ENCODE data around the gene ACP5.

Gene ACP5

DNA sequence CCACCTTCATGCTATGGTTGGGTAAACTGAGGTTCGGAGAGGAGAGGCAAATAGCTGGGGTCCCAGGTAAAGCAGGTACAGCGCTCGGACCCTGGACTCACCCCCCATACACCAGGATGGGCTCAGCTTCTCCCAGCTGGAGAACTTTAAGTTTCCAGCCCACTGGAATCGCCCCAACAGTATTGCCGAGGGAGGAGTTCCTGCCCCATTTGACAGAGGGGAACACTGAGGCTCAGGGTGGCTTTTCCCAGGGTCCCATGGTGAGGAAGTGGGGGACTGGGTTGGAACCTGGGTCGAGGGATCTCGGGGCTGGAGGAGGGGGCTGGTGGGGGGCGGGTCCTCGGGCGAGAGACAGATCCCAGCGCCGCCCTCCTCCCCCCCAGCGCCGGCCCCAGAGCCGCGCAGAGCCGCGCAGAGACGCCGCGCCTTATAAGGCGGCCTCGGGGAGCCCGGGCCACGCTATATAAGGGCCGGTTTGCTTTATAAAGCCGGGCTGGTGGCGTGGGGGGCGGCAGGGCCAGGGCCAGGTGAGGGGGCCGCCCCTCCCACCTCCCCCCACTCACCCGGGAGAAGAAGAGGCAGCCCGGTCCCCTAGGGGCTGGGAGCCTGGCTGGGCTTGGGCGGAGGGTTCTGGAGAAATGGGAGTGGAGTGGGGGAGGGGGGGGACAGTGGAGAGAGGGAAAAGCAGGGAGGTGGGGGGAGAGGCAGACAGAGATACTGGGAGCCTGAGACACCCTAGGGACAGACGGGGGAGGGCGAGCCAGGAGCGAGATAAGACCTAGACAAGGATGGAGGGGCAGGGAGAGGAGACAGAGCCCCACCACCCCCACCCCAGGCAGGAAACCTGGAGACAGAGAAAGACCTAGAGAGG, 37.7 kb downstream of the ACP5 start:
- Mint-ChIP-seq H3K27me3 (peaks cover 28% of the 10 kb centered on the region), H3K9me3 (no peaks in the 10 kb centered on the region), H3K27ac (no peak overlapping the region), H3K4me1 (ENCODE audit: low read depth) (peaks cover 8% of the 10 kb centered on the region), H3K4me3 (no peak overlapping the region), H3K36me3 (ENCODE audit: low read depth) (no peaks in the 10 kb centered on the region)

DNA sequence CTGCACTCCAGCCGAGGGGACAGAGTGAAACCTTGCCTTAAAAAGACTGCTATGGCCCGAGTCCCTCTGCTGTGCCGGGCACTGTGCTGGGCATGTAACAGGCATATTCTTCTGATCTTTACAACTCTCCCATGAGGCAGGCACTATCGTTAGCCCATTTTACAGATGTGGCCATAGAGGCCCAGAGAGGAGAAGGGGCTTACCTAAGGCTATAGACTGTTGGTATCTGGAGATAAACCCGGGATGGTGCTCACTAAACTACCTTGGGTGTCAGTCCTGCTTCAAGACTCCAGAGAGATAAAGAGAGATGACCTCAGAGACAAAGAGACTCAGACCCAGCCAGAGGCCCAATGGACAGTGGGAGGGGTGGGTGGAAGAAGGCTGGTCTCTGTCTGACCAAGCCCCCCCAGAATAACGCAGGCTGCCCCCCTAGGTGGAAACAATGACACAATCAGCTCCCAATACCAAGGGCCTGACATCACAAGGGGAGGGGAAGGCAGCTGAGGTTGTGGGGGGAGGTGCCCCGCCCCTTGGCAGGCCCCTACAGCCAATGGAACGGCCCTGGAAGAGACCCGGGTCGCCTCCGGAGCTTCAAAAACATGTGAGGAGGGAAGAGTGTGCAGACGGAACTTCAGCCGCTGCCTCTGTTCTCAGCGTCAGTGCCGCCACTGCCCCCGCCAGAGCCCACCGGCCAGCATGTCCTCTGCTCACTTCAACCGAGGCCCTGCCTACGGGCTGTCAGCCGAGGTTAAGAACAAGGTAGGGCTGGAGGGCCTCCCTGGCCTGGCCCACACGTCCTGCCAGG, 39.0 kb downstream of the ACP5 start, which contains the start of gene CNN1:
Gene CNN1, plus strand, starts transcription at position 620 of the 805 bp plus-strand sequence. Its CDS starts 77 bp downstream, at position 697.
- no peaks in the 10 kb centered on the region for H3K9me3 Mint-ChIP-seq
- no peak within 1 kb of the TSS for H3K27ac Mint-ChIP-seq
- no peak within 1 kb of the TSS for H3K4me3 Mint-ChIP-seq
- no peaks in the 10 kb centered on the region for H3K36me3 Mint-ChIP-seq (ENCODE audit: low read depth)
- peaks cover 11% of the 10 kb centered on the region for H3K4me1 Mint-ChIP-seq (ENCODE audit: low read depth)
- H3K27me3 Mint-ChIP-seq, result peaks cover 23% of the 10 kb centered on the region

DNA sequence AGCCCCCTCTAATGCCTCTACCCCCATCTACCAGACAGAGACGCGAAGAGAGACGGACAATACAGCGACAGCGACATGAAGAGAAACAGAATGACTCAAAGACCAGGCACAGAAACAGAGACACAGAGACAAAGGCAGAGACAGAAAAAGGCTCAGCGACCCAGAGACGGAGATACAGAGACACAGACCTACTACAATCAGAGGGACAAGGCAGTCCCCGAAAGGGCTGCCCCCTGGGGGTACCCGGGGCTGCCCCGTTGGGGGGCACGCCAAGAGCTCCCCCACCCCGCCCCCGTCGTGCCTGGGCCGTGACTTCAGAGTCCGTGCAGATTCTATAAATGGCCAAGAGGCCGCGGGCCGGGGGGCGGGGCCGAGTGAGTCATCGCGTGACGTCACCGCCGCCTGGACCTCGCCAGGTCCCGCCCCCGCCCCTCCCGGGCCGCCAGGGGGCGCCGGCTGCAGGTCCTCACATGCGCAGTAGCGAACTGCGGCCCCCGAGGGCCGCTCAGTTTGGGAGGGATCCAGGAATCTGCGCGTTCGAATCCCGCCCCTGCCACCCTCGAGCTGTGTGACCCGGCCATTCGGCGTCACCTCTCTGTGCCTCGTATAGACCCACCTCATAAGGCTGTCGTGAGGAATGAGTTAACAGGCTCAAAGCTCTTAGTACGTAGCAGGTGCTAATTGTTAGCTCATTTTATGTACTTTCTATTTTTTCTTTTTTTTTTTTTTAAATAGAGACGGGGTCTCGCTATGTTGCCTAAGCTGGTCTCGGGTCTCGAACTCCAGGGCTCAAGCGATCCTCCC, 41.5 kb downstream of the ACP5 start:
- peaks cover 24% of the 10 kb centered on the region for H3K4me1 Mint-ChIP-seq (ENCODE audit: low read depth)
- peak overlapping the region; percentile 14 for H3K4me3 Mint-ChIP-seq
- no peaks in the 10 kb centered on the region for H3K36me3 Mint-ChIP-seq (ENCODE audit: low read depth)
- H3K27me3 Mint-ChIP-seq, result peaks cover 19% of the 10 kb centered on the region
- H3K9me3 Mint-ChIP-seq, result no peaks in the 10 kb centered on the region
- peak overlapping the region; percentile 1 for H3K27ac Mint-ChIP-seq

DNA sequence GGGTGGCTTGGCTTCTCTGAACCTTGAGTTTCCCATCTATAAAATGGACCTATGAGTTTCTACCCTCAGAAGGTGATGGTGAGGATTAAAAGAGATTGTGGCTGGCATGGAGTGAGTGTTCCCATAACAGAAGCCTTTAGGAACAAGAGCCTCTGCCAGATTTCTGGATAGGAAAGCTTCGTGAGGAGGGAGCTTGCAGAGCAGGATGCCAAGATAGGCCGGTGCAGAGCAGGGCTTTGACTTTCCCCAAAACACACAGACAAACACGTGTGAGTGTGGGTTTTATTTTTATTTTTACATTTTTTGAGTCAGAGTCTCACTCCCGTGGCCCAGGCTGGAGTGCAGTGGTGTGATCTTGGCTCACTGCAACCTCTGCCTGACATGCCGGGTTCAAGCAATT, 42.5 kb downstream of the ACP5 start:
- Mint-ChIP-seq H3K27me3 (peaks cover 15% of the 10 kb centered on the region), H3K36me3 (ENCODE audit: low read depth) (no peaks in the 10 kb centered on the region), H3K4me1 (ENCODE audit: low read depth) (peaks cover 24% of the 10 kb centered on the region), H3K27ac (no peak overlapping the region), H3K9me3 (no peaks in the 10 kb centered on the region), H3K4me3 (no peak overlapping the region)

DNA sequence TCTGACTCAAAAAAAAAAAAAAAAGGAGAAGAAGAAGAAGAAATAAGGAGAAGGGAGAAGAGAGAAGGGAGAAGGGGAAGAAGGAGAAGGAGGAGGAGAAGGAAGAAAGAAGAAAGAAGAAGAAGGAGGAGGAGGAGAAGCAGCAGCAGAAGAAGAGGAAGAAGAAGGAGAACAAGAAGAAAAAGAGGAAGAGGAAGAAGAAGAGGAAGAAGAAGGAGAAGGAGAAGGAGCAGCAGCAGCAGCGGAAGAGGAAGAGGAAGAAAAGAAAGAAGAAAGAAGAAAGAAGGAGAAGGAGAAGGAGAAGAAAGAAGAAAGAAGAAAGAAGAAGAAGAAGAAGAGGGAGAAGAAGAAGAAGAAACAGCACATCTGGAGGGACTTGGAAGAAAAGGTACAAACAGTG, 42.9 kb downstream of the ACP5 start:
- peaks cover 24% of the 10 kb centered on the region for H3K4me1 Mint-ChIP-seq (ENCODE audit: low read depth)
- H3K4me3 Mint-ChIP-seq, result no peak overlapping the region
- no peaks in the 10 kb centered on the region for H3K36me3 Mint-ChIP-seq (ENCODE audit: low read depth)
- no peak overlapping the region for H3K27ac Mint-ChIP-seq
- peaks cover 15% of the 10 kb centered on the region for H3K27me3 Mint-ChIP-seq
- no peaks in the 10 kb centered on the region for H3K9me3 Mint-ChIP-seq

DNA sequence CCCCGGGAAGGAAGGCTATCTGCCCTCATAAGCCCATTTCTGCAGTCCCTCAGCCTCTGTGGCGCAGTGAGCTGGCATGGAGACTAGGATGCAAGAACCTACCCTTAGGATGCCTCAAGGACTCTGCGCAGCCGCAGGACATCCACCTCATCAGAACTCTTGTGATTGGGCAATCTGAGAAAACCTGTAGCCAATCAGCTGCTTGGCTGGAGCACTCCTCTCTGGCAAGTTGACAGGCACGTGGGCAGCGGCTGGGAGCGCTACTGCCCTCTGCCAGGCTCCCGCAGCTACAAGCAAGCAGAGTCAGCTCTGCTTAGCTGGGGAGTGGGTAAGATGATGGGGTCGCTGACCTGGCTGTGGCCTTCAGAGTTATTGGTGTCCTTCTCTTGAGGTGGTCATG, 47.0 kb downstream of the ACP5 start:
- Mint-ChIP-seq H3K36me3 (ENCODE audit: low read depth) (no peaks in the 10 kb centered on the region), H3K9me3 (no peaks in the 10 kb centered on the region), H3K4me3 (no peak overlapping the region), H3K4me1 (ENCODE audit: low read depth) (peaks cover 42% of the 10 kb centered on the region), H3K27me3 (no peaks in the 10 kb centered on the region), H3K27ac (no peak overlapping the region)

DNA sequence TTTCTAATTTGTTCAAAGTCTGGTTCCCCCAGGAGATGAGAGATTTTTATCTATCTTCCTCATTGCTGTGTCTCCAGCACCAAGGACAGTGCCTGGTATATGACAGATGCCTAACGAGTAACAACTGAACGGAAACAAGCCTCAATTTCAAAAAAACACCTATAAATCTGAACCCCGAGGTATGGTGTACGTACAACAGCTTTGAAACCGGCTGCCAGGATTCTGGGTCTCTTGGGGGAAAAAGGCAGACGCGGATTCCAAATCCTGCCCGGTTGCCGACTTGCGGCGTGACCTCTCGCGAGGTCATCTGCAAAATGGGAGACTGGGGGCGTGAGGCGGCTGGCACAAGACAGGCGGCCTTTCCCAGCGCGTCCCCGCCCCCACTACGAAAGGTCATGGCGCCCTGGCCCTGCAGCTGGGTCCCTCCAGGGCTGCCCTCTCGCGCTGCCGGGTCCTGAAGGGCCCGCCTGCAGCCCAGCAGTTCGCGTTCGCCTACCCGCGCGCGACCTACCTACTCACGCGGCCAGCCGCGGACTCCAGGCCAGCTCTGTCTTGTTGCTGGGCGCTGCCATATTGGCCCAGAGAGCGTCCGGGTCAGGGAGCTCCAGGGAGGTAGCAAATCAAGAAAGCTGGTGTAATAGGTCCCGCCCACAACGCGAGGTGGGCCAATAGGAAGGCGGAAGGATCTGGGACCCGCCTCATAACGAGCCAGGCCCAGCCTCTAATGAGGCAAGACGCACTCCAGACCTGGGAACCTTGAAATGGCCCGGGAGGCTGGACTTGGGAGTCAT, 48.7 kb downstream of the ACP5 start, which contains the start of gene ECSIT:
Gene ECSIT, minus strand, starts transcription at position 584 of the 791 bp plus-strand sequence. CDS start 9,964 bp downstream, outside the sequence.
- Mint-ChIP-seq H3K27me3 (no peaks in the 10 kb centered on the region), H3K4me3 (peak within 1 kb of the TSS; percentile 98), H3K4me1 (ENCODE audit: low read depth) (peaks cover 36% of the 10 kb centered on the region), H3K9me3 (no peaks in the 10 kb centered on the region), H3K36me3 (ENCODE audit: low read depth) (no peaks in the 10 kb centered on the region), H3K27ac (peak within 1 kb of the TSS; percentile 93)
